A549 (cell line): ENCODE measurements around the gene CRADD. TPM values are rescaled to one million over a fixed set of nuclear protein-coding genes. Genes with fewer than 3 reads are reported as not detected.

Experiments
- ATAC-seq, 2 experiments: fragments of 200-7000 bp in 1 of 2; fragments of >200 bp in 1 of 2; cut with Nextera tagmentation in 1 of 2; cut with Tn5 transposase in 1 of 2; 3 replicates each; pipeline versions ENCODE4 v1.8.0 to v1.9.1; 2018 to 2020; ENCODE audit warnings: mild to moderate bottlenecking in 1 of 2, moderate library complexity in 1 of 2
- CTCF ChIA-PET: fragments of 300-600 bp; sonication (Branson Sonifier 250); formaldehyde crosslinking; extraction: SDS; loops from one replicate; lab custom pipeline; 2021; ENCODE audit warnings: antibody characterized with exemption, inconsistent platforms; lab: Yijun Ruan, JAX
- POLR2A ChIA-PET: fragments of 350-600 bp; formaldehyde crosslinking; extraction: SDS; loops from one replicate; lab custom pipeline; 2021; ENCODE audit warnings: antibody characterized with exemption, inconsistent platforms; lab: Yijun Ruan, JAX
- DNase-seq, 2 experiments: peaks; one replicate each; pipeline versions ENCODE4 v3.0.0 to v3.0.0-alpha.2; 2011 to 2016; ENCODE audit warnings: low read depth in 1 of 2, low spot score in 1 of 2
- FAIRE-seq: peaks from 2 replicates; lab custom pipeline; 2011; peaks lifted over from hg19 to GRCh38; lab: Jason Lieb, UNC
- H3K27ac ChIP-seq, 2 experiments: fragments of >200 bp; sonication (Bioruptor Twin); formaldehyde crosslinking; 3 replicates each; pipeline ENCODE4 v1.5.1; 2016 to 2017
- H3K4me1 ChIP-seq: fragments of >200 bp; sonication (Bioruptor Twin); formaldehyde crosslinking; 3 replicates; pipeline ENCODE4 v1.6.1; 2016
- H3K4me2 ChIP-seq: fragments of >200 bp; sonication (Bioruptor Twin); formaldehyde crosslinking; 3 replicates; pipeline ENCODE4 v1.6.1; 2016
- H3K4me3 ChIP-seq: fragments of >200 bp; sonication (Bioruptor Twin); formaldehyde crosslinking; 3 replicates; pipeline ENCODE4 v1.5.1; 2016
- H3K9me3 ChIP-seq: fragments of >200 bp; sonication (Bioruptor Twin); formaldehyde crosslinking; 3 replicates; pipeline ENCODE4 v1.6.1; 2016
- BCL3 ChIP-seq: fragments of >200 bp; sonication (Bioruptor Twin); formaldehyde crosslinking; IDR thresholded peaks from 3 replicates; pipeline ENCODE4 v1.6.1; 2016
- BHLHE40 ChIP-seq: IDR thresholded peaks from 2 replicates; pipeline ENCODE4 v1.6.1; 2012; ENCODE audit warnings: low read depth, low read length, inconsistent platforms
- CBX2 ChIP-seq: fragments of 200-600 bp; sonication (generic); IDR thresholded peaks from 2 replicates; pipeline ENCODE4 v1.6.1; 2016; ENCODE audit warnings: low read depth, mild to moderate bottlenecking, borderline replicate concordance
- CBX8 ChIP-seq: fragments of 200-600 bp; sonication (generic); IDR thresholded peaks from 2 replicates; pipeline ENCODE4 v1.6.1; 2016
- EHF ChIP-seq: fragments of 250-450 bp; sonication (Bioruptor Pico); IDR thresholded peaks from 2 replicates; pipeline ENCODE4 v1.5.0; 2020; ENCODE audit warnings: mild to moderate bottlenecking
- ESRRA ChIP-seq: fragments of 150-350 bp; IDR thresholded peaks from 2 replicates; pipeline ENCODE4 v1.6.1; 2014; ENCODE audit warnings: mild to moderate bottlenecking, low read length, borderline replicate concordance
- FOSB ChIP-seq: fragments of 250-450 bp; sonication (Bioruptor Pico); IDR thresholded peaks from 2 replicates; pipeline ENCODE4 v1.5.0; 2020; ENCODE audit warnings: mild to moderate bottlenecking, moderate library complexity
- FOSL2 ChIP-seq, 2 experiments: fragments of 450-650 bp in 1 of 2; fragments of >200 bp in 1 of 2; sonication (Bioruptor Twin) in 1 of 2; formaldehyde crosslinking; IDR thresholded peaks; 2 replicates each; pipeline versions ENCODE4 v1.5.0 to v1.6.1; 2016 to 2020; ENCODE audit warnings: mild to moderate bottlenecking in 1 of 2, moderate library complexity in 1 of 2
- HDAC2 ChIP-seq: fragments of 200-600 bp; sonication (generic); IDR thresholded peaks from 2 replicates; pipeline ENCODE4 v1.6.1; 2016
- HEYL ChIP-seq: fragments of 250-450 bp; sonication (Bioruptor Pico); IDR thresholded peaks from 2 replicates; pipeline ENCODE4 v1.8.0; 2021; ENCODE audit warnings: mild to moderate bottlenecking, moderate library complexity
- HOXA7 ChIP-seq: fragments of 250-450 bp; sonication (Bioruptor Pico); IDR thresholded peaks from 2 replicates; pipeline ENCODE4 v1.5.0; 2020; ENCODE audit warnings: mild to moderate bottlenecking, moderate library complexity
- HOXB13 ChIP-seq: fragments of 250-450 bp; sonication (Bioruptor Pico); IDR thresholded peaks from 2 replicates; pipeline ENCODE4 v1.5.0; 2020; ENCODE audit warnings: low read depth, mild to moderate bottlenecking, moderate library complexity
- JUNB ChIP-seq: fragments of >200 bp; sonication (Bioruptor Twin); formaldehyde crosslinking; IDR thresholded peaks from 2 replicates; pipeline ENCODE4 v1.6.1; 2016
- KDM1A ChIP-seq: fragments of 200-600 bp; sonication (generic); IDR thresholded peaks from 2 replicates; pipeline ENCODE4 v1.6.1; 2016; ENCODE audit warnings: low read depth, mild to moderate bottlenecking
- KDM5A ChIP-seq: fragments of 200-600 bp; sonication (generic); IDR thresholded peaks from 2 replicates; pipeline ENCODE4 v1.6.1; 2016; ENCODE audit warnings: antibody characterized with exemption, mild to moderate bottlenecking
- MAZ ChIP-seq: fragments of 150-350 bp; IDR thresholded peaks from 2 replicates; pipeline ENCODE4 v1.6.1; 2014; ENCODE audit warnings: antibody characterized with exemption, low read depth, low read length, borderline replicate concordance
- MYC ChIP-seq: IDR thresholded peaks from 2 replicates; pipeline ENCODE4 v1.6.1; 2012; ENCODE audit warnings: mild to moderate bottlenecking, inconsistent platforms, low read length, improper control_type of control experiment, borderline replicate concordance
- NPAS2 ChIP-seq: fragments of 250-450 bp; sonication (Bioruptor Pico); IDR thresholded peaks from 2 replicates; pipeline ENCODE4 v1.8.0; 2022; ENCODE audit warnings: mild to moderate bottlenecking, moderate library complexity, borderline replicate concordance
- NR3C1 ChIP-seq: fragments of >200 bp; sonication (Bioruptor Twin); formaldehyde crosslinking; IDR thresholded peaks from 3 replicates; pipeline ENCODE4 v1.6.1; 2017
- PHF8 ChIP-seq: fragments of 200-600 bp; sonication (generic); IDR thresholded peaks from 2 replicates; pipeline ENCODE4 v1.6.1; 2016; ENCODE audit warnings: low read depth, mild to moderate bottlenecking, antibody characterized with exemption, moderate library complexity, borderline replicate concordance
- RAD21 ChIP-seq, 2 experiments: fragments of >200 bp in 1 of 2; sonication (Bioruptor Twin) in 1 of 2; formaldehyde crosslinking in 1 of 2; IDR thresholded peaks in 1 of 2; conservative IDR thresholded peaks in 1 of 2; 2 replicates in 1 of 2; 3 replicates in 1 of 2; pipeline ENCODE4 v1.6.1; 2012 to 2018; ENCODE audit warnings: inconsistent platforms in 1 of 2
- RARB ChIP-seq: fragments of 250-450 bp; sonication (Bioruptor Pico); IDR thresholded peaks from 2 replicates; pipeline ENCODE4 v1.8.0; 2021; ENCODE audit warnings: mild to moderate bottlenecking, moderate library complexity
- RFX5 ChIP-seq: fragments of 450-650 bp; IDR thresholded peaks from 2 replicates; pipeline ENCODE4 v1.7.1; 2014; ENCODE audit warnings: antibody characterized with exemption, mild to moderate bottlenecking, moderate library complexity
- RNF2 ChIP-seq: fragments of 200-600 bp; sonication (generic); IDR thresholded peaks from 2 replicates; pipeline ENCODE4 v1.6.1; 2016; ENCODE audit warnings: low read depth, mild to moderate bottlenecking, antibody characterized with exemption, moderate library complexity, borderline replicate concordance
- SMC3 ChIP-seq: fragments of >200 bp; sonication (Bioruptor Twin); formaldehyde crosslinking; IDR thresholded peaks from 3 replicates; pipeline ENCODE4 v1.6.1; 2018; ENCODE audit warnings: inconsistent platforms
- TFCP2L1 ChIP-seq: fragments of 250-450 bp; sonication (Bioruptor Pico); IDR thresholded peaks from 2 replicates; pipeline ENCODE4 v1.5.0; 2021; ENCODE audit warnings: mild to moderate bottlenecking
- TP53 ChIP-seq: fragments of 250-450 bp; sonication (Bioruptor Pico); IDR thresholded peaks from 2 replicates; pipeline ENCODE4 v1.5.0; 2021; ENCODE audit warnings: mild to moderate bottlenecking, moderate library complexity
- ZC3H11A ChIP-seq: fragments of 450-650 bp; IDR thresholded peaks from 2 replicates; pipeline ENCODE4 v1.6.1; 2014; ENCODE audit warnings: antibody characterized with exemption, mild to moderate bottlenecking
- ZFP36 ChIP-seq: fragments of 450-650 bp; IDR thresholded peaks from 2 replicates; pipeline ENCODE4 v1.6.1; 2014; ENCODE audit warnings: borderline replicate concordance; ENCODE audit not compliant: partially characterized antibody
- WGBS: methylation state at CpG from one replicate; pipeline ENCODE4 v1.1.6; 2017; ENCODE audit errors: missing lambda C conversion rate; 5-methylcytosine and 5-hydroxymethylcytosine counted together
- polyA plus RNA-seq, 4 experiments: library from polyadenylated mRNA; depleted of rRNA in 3 of 4; stranded (reverse); fragments of >200 nt; fragmentation: RNase III in 1 of 4; extraction: RNeasy Plus Mini Kit Qiagen cat#74134 plus additional on column Dnase treatment in 1 of 4; gene quantifications; 2 replicates in 3 of 4; 3 replicates in 1 of 4; pipeline ENCODE4 v1.2.3, GENCODE V29; 2011 to 2017
- TF ChIP-seq, protein P1 (sequence below): fragments of >200 bp; sonication (Bioruptor Twin); formaldehyde crosslinking; IDR thresholded peaks from 3 replicates; pipeline ENCODE4 v1.5.1; 2016
- TF ChIP-seq, protein P2 (sequence below): IDR thresholded peaks from 2 replicates; pipeline ENCODE4 v1.6.1; 2012; ENCODE audit warnings: low read depth, borderline replicate concordance

The CRADD gene
- polyA plus RNA-seq, 2 of the 4 experiments (the other 2 are of a cell fraction), result 13.2 to 23.0 TPM

DNA sequence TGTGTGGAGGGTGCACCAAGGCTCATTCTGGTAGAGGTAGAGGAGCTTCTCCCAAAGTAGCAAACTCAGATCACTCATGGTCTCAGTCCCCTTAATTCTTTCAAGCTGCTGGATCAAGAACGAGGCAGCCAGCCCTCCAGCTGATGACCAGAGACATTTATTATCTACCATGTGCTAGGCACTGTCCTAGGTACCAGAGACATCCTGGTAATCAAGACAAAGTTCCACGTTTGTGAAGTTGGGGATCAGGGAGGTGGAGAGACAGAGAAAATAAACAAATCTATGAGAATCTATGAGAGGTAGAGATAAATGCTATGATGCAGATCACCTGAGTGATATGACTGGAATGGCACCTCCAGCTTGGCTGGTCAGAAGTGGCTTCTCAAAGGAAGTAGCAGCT is 130.2 kb downstream of the CRADD start (continued):
- TF ChIP-seq FOSB (CRISPR knock-in tag) (no peak), NPAS2 (CRISPR knock-in tag) (no peak), NR3C1 (no peak), TFCP2L1 (CRISPR knock-in tag) (no peak), CBX8 (no peak), TP53 (CRISPR knock-in tag) (no peak), EHF (CRISPR knock-in tag) (no peak)

DNA sequence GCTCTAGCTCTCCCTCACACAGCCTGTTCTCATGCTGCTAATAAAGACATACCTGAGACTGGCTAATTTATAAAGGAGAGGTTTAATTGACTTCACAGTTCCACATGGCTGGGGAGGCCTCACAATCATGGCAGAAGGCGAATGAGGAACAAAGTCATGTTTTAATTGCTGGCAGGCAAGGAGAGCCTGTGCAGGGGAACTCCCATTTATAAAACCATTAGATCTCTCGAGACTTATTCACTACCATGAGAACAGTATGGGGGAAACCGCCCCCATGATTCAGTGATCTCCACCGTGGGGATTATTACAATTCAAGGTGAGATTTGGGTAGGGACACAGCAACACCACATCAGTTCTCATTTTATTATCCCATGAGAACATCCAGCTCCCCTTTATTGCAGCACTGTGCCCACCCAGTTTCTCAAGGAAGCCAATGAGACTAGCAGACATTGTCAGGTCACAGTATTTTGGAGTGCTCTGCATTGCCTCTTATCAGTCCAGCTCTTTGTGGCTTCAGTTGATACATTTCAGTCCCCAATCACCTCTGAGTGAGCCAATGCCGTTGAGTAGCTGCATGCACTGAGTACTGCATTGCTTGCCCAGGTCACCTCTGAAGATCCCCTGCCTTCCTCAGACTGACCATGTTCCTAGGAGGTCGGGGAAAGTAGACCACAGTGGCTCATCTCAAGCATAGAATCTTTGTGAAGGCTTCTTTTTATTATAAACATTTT is 131.2 kb downstream of the CRADD start:
- Histone ChIP-seq H3K4me3 (no peak overlapping the region), H3K27ac (no peak overlapping the region; a peak in 1 of 6 replicates), H3K4me1 (no peaks in the 10 kb centered on the region), H3K9me3 (no peaks in the 10 kb centered on the region), H3K4me2 (no peak overlapping the region)
- FAIRE-seq, result no peak
- 74% methylated on average over 6 of the region's 6 CpGs for WGBS
- no peak for DNase-seq
- TF ChIP-seq KDM5A (no peak), HEYL (CRISPR knock-in tag) (no peak), MAZ (no peak), ZFP36 (no peak), NPAS2 (CRISPR knock-in tag) (no peak), RARB (CRISPR knock-in tag) (no peak), BHLHE40 (no peak), RAD21 (conservative IDR thresholded peaks at IDR 0.05 in 1 of 2, IDR thresholded peaks at IDR 0.05 in 1 of 2) (no peak), EHF (CRISPR knock-in tag) (no peak), CBX2 (no peak), MYC (no peak), HOXB13 (CRISPR knock-in tag) (no peak), CBX8 (no peak), ZC3H11A (no peak), KDM1A (no peak)
- TF ChIP-seq, protein P1, sequence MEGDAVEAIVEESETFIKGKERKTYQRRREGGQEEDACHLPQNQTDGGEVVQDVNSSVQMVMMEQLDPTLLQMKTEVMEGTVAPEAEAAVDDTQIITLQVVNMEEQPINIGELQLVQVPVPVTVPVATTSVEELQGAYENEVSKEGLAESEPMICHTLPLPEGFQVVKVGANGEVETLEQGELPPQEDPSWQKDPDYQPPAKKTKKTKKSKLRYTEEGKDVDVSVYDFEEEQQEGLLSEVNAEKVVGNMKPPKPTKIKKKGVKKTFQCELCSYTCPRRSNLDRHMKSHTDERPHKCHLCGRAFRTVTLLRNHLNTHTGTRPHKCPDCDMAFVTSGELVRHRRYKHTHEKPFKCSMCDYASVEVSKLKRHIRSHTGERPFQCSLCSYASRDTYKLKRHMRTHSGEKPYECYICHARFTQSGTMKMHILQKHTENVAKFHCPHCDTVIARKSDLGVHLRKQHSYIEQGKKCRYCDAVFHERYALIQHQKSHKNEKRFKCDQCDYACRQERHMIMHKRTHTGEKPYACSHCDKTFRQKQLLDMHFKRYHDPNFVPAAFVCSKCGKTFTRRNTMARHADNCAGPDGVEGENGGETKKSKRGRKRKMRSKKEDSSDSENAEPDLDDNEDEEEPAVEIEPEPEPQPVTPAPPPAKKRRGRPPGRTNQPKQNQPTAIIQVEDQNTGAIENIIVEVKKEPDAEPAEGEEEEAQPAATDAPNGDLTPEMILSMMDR, result no peak
- CTCF ChIA-PET, result interaction anchor here (1.0 to 1.9 kb wide), 2 partner anchors 12 to 293 kb away, joined by 3 to 4 read pairs; no protein-coding TSS in a partner anchor
- POLR2A ChIA-PET, result no interaction called here
- no peak for ATAC-seq

DNA sequence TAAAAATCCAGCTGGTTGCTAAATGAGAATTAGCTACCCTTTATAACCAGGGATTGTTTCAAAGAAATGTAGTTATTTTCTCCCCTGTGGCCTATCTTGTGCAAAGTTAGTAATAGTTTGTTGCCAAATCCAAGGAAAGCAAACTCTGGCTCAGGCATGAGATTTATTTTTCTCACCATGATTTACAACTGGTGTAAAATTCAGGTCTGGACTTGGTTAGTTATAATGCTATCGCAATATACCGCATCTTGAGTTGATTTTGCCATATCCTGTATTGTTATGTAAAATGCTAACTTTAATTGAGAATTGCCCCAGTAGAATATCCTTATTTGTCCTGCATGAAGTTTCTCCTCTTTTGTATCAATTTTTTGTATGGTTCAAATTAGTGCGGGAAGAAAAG is 135.5 kb downstream of the CRADD start:
- H3K4me3 ChIP-seq, result no peak overlapping the region
- 94% methylated on average over 3 of the region's 3 CpGs for WGBS
- H3K9me3 ChIP-seq, result no peaks in the 10 kb centered on the region
- ChIA-PET CTCF (no interaction called here), POLR2A (no interaction called here)
- ATAC-seq, result no peak
- no peak overlapping the region; a peak in 1 of 6 replicates for H3K27ac ChIP-seq
- no peak overlapping the region for H3K4me2 ChIP-seq
- no peak for DNase-seq
- FAIRE-seq, result no peak
- H3K4me1 ChIP-seq, result peaks cover 8% of the 10 kb centered on the region; the same call in 1 of the 3 replicates
- no peak for TF ChIP-seq HOXA7 (CRISPR knock-in tag)
- no peak for TF ChIP-seq CBX8
- no peak for TF ChIP-seq CBX2
- no peak for TF ChIP-seq BCL3
- TF ChIP-seq HEYL (CRISPR knock-in tag), result no peak
- TF ChIP-seq, protein P2, sequence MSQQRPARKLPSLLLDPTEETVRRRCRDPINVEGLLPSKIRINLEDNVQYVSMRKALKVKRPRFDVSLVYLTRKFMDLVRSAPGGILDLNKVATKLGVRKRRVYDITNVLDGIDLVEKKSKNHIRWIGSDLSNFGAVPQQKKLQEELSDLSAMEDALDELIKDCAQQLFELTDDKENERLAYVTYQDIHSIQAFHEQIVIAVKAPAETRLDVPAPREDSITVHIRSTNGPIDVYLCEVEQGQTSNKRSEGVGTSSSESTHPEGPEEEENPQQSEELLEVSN, result no peak
- no peak for TF ChIP-seq SMC3
- no peak for TF ChIP-seq FOSL2 (IDR thresholded peaks at IDR 0.05)
- no peak for TF ChIP-seq FOSL2 (CRISPR knock-in tag; IDR thresholded peaks at IDR 0.05)
- no peak for TF ChIP-seq KDM5A
- no peak for TF ChIP-seq ESRRA
- TF ChIP-seq KDM1A, result no peak
- TF ChIP-seq RNF2, result no peak
- TF ChIP-seq HDAC2, result no peak
- TF ChIP-seq NR3C1, result no peak
- no peak for TF ChIP-seq RFX5
- no peak for TF ChIP-seq PHF8
- no peak for TF ChIP-seq JUNB
- TF ChIP-seq, all 56 proteins: peak for 0
